ENCODE measurements around the gene PRDM16. TPM values are rescaled to one million over a fixed set of nuclear protein-coding genes. Genes with fewer than 3 reads are reported as not detected.

The PRDM16 gene
- total and polyA plus RNA-seq, 2 of the 13 experiments (the other 11 are each of a cell fraction or from before 2014, with no cell fraction given) = 0.15 to 0.81 TPM

DNA sequence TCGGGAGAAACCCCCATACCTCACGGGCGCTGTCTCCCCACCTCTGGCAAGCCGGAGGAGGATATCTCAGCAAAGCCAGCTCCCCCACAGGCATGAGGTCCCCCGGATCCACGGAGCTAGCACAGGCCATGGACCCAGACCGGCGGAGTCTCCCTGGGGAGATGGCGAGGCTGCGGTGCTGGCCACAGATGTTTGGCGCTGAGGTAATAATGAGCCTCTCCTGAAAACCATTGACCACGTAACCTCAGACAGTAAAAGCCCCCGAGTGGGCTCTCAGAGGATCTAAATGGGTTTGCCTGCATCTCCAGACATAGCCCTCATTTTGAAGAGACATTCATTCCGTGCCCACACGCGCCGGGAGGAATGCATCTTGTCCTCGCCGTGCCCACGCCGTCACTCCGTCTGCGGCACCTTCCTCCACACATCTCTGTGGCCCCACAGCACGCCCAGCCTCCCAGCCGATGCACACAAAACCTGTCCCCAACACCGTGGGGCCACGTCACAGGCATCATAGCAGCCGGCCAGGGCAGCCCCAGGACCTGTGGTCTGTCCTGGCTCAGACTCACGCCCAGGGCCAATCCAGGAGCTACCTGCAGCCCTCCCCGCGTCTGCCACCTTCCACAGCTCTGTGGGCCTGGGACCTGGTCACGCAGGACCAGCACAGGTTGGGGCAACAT lies 150.9 kb downstream of the PRDM16 start:
- POLR2A ChIA-PET = interaction anchor here (1.2 to 2.2 kb wide), 7 partner anchors 10 to 101 kb away, joined by 3 to 18 read pairs (median 7); no protein-coding TSS in a partner anchor
- Histone ChIP-seq H3K79me2 (ENCODE audit: insufficient read depth, low read length) (no peaks in the 10 kb centered on the region), H3K27me3 (ENCODE audit: control insufficient read depth in 1 of 2, insufficient read depth in 2 of 2, low read length in 2 of 2) (peaks cover 0 to 2% of the 10 kb centered on the region in 2 experiments; a peak in 1 of 5 replicates), H2AFZ (ENCODE audit: low read length) (no peak overlapping the region), H3K27ac (ENCODE audit: extremely low read length, insufficient read depth, low read length) (peak overlapping the region; percentile 57), H3K9ac (ENCODE audit: insufficient read depth, low read depth, low read length) (peak overlapping the region; percentile 37; the same call in 1 of the 2 replicates), H3K4me2 (ENCODE audit: low read depth, low read length) (peak overlapping the region; percentile 72), H3K36me3 (replicated peaks in 1 of 2; ENCODE audit: control insufficient read depth in 1 of 2, insufficient read depth in 2 of 2, low read length in 2 of 2) (no peaks in the 10 kb centered on the region), H3K4me3 (replicated peaks in 1 of 3; ENCODE audit: insufficient read depth in 1 of 3, low read depth in 2 of 3, low read length in 3 of 3) (peak overlapping the region; percentile 2 to 66 (median 43); a peak in 3 of 6 replicates), H4K20me1 (ENCODE audit: insufficient read depth, low read length) (no peaks in the 10 kb centered on the region), H3K9me3 (ENCODE audit: low read length) (no peaks in the 10 kb centered on the region), H3K4me1 (ENCODE audit: insufficient read depth, low read length) (peaks cover 56% of the 10 kb centered on the region)
- 82% methylated on average over 26 of the region's 32 CpGs for WGBS (ENCODE audit: low lambda C conversion rate)
- intact Hi-C loops (cut with micrococcal nuclease; ENCODE audit: unreplicated experiment) (loop anchor here (2.0 to 5.0 kb wide), 2 partner anchors 32 to 73 kb away; no protein-coding TSS in a partner anchor), in situ Hi-C loops (cut with HindIII; ENCODE audit: extremely low pct_ligation_motif_present, low pct_unique_long_range_greater_than_20kb) (no loop called here)
- BruUV-seq (replicated peaks) = no TSS peak
- CTCF ChIA-PET (ENCODE audit: low intra/inter-chr PET ratio, low total read pairs) = no interaction called here
- DNase-seq (ENCODE audit: low spot score) = no peak
- FAIRE-seq = no peak
- 0 out of 3 replicates have a peak, but pooled peaks have one; percentile 10 for ATAC-seq
- TF ChIP-seq, protein P1, sequence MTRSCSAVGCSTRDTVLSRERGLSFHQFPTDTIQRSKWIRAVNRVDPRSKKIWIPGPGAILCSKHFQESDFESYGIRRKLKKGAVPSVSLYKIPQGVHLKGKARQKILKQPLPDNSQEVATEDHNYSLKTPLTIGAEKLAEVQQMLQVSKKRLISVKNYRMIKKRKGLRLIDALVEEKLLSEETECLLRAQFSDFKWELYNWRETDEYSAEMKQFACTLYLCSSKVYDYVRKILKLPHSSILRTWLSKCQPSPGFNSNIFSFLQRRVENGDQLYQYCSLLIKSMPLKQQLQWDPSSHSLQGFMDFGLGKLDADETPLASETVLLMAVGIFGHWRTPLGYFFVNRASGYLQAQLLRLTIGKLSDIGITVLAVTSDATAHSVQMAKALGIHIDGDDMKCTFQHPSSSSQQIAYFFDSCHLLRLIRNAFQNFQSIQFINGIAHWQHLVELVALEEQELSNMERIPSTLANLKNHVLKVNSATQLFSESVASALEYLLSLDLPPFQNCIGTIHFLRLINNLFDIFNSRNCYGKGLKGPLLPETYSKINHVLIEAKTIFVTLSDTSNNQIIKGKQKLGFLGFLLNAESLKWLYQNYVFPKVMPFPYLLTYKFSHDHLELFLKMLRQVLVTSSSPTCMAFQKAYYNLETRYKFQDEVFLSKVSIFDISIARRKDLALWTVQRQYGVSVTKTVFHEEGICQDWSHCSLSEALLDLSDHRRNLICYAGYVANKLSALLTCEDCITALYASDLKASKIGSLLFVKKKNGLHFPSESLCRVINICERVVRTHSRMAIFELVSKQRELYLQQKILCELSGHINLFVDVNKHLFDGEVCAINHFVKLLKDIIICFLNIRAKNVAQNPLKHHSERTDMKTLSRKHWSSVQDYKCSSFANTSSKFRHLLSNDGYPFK (CRISPR knock-in tag; IDR thresholded peaks at IDR 0.05; ENCODE audit: borderline replicate concordance) = 0 out of 2 replicates have a peak, but pooled peaks have one; percentile 3
- TF ChIP-seq, protein P2, sequence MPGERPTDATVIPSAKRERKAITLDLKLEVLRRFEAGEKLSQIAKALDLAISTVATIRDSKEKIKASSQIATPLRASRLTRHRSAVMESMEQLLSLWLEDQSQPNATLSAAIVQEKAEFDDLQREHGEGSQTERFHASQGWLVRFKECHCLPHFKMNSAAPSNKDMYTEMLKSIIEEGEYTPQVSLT (CRISPR knock-in tag; IDR thresholded peaks at IDR 0.05; ENCODE audit: borderline replicate concordance, low read depth) = no peak
- TF ChIP-seq NFE2L1 (CRISPR knock-in tag; IDR thresholded peaks at IDR 0.05; ENCODE audit: borderline replicate concordance) (0 out of 2 replicates have a peak, but pooled peaks have one; percentile 57), HNRNPUL1 (IDR thresholded peaks at IDR 0.05; ENCODE audit: low read depth, low read length) (no peak), ZBTB38 (CRISPR knock-in tag; IDR thresholded peaks at IDR 0.05) (peak; percentile 74; the same call in 1 of the 2 replicates), ZNF552 (CRISPR knock-in tag; IDR thresholded peaks at IDR 0.05; ENCODE audit: borderline replicate concordance) (0 out of 2 replicates have a peak, but pooled peaks have one; percentile 21), TOPORS (CRISPR knock-in tag; IDR thresholded peaks at IDR 0.05) (0 out of 2 replicates have a peak, but pooled peaks have one; percentile 13), ZNF639 (CRISPR knock-in tag; conservative IDR thresholded peaks at IDR 0.05) (no peak), MXD1 (CRISPR knock-in tag; IDR thresholded peaks at IDR 0.05) (no peak), RBFOX2 (IDR thresholded peaks at IDR 0.05; ENCODE audit: low read depth, low read length) (0 out of 2 replicates have a peak, but pooled peaks have one; percentile 40), ZNF720 (CRISPR knock-in tag; IDR thresholded peaks at IDR 0.05) (no peak), TERF1 (CRISPR knock-in tag; IDR thresholded peaks at IDR 0.05) (no peak)
